Measurements from ENCODE around the gene NMNAT2.

DNA sequence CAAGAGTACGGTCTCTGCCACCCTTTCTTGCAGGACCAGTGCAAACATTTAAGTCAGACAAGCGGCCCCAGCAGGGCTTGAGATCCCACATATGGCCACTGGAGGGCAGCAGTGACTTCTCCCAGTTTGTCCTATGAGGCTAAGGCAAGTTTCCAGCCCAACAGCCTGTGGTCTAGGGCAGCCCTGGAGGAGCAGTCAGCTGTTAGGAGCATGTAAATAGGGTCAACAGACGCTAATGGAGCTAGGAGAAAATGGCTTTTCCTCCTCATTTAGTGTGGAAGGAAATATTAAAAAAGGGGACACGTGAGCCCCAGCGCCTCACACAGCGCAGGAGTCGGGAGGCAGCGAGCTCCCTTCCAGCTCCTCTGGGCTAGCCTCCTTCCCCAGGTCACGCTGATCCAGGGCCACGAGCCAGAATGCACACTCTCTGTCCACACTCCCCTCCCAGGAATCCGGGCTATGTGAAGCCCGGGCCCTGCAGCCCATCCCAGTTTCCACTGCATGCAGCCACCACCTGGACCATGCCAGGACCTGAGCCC lies 136.6 kb downstream of the NMNAT2 start:
- no peak for TF ChIP-seq TAF1 (IDR thresholded peaks at IDR 0.05; ENCODE audit: borderline replicate concordance, insufficient read depth, low read length)
- TF ChIP-seq POLR2AphosphoS5 (IDR thresholded peaks at IDR 0.05; ENCODE audit: low read depth, low read length) = no peak
- TF ChIP-seq SIN3A (IDR thresholded peaks at IDR 0.05; ENCODE audit: borderline replicate concordance, insufficient read depth, low read length) = no peak

All from PFSK-1 (cell line).